ENCODE measurements around the gene CCNQ.
"Not testable (repeated sequence)": the region's sequence is repeated elsewhere in the genome, so short reads cannot be mapped to it uniquely, and the experiment has no call there.

The CCNQ gene

DNA sequence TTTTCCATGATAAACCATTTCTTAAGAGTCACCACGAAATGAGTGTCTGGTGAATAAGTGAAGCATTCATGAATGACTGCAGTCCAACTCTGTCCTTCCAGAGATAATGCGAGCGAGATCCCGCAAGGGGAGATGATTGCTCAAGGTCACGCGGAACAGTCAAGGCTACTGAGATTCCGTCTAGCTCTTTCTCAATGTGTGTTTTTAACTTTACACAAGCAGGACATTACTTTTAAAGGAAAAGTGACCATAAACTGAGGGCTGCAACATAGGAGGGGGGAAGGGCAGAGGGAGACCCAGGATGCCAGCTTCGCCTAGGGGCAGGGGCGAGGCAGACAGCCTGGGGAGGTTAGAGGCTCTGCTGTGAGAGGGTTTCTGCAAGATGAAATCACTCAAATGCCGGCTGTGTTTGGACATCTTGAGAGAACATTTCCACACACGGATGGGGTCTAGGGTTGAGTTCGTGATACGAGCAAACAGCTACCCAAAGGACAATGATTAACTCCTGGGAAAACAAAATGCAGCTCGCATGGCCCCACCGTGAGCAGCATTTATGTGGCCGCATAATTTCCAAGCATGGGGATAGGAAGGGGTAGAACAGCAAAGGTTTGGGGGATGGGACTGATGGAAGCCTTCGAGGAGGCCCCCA is 23.8 kb upstream of the CCNQ start:
- no peak for DNase-seq

GRCh38 chrX:153621949-153622598 is 23.1 kb upstream of the CCNQ start:
- DNase-seq: no peak

GRCh38 chrX:153620576-153620975 is 21.6 kb upstream of the CCNQ start:
- DNase-seq: no peak

- DNase-seq: peak in 1 of 2 donors; percentile 5
Observed at GRCh38 chrX:153614818-153615217, 15.9 kb upstream of the CCNQ start.

DNA sequence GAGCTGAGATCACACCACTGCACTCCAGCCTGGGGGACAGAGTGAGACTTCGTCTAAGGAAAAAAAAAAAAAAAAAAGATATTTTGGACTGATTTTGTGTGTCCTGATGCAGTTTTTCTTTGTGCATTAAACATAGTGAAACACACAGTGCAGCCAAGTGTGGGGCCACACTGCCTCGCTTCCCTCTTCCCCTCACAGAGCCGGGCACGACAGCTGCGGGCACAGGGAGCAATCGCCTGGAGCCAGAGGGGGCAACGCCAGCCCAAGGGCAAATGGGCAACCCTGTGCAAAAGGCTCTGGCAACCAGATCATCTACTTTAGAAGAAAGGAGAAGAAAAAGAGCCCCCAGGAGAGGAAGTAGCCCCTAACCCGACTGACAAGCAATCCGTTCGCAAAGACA is 13.5 kb upstream of the CCNQ start:
- DNase-seq: no peak

- no peak for DNase-seq
Observed at GRCh38 chrX:153611298-153612095, 12.6 kb upstream of the CCNQ start.

DNA sequence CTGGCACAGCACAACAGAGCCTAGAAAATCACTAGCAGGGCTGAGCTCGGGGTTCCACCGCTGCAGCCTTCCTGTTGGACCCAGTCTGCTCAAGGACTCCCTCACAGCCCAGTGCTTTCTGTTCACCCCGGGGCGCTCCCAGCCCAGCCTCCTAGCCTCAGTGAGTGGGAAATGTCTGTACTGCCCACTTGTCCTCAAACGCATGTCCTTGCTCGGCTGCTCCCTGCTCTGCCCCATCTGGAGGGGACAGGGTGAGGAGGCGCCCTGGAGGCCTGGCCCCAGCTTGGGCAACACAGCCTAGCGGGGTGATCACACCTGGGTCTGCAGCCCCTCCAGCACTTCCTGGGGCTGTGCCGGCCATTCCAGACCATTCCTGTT is 11.9 kb upstream of the CCNQ start:
- no peak for DNase-seq

GRCh38 chrX:153609917-153610835 is 11.2 kb upstream of the CCNQ start:
- peak; percentile 75 to 79 for DNase-seq

GRCh38 chrX:153608806-153609205 is 9.9 kb upstream of the CCNQ start:
- DNase-seq: no peak

DNA sequence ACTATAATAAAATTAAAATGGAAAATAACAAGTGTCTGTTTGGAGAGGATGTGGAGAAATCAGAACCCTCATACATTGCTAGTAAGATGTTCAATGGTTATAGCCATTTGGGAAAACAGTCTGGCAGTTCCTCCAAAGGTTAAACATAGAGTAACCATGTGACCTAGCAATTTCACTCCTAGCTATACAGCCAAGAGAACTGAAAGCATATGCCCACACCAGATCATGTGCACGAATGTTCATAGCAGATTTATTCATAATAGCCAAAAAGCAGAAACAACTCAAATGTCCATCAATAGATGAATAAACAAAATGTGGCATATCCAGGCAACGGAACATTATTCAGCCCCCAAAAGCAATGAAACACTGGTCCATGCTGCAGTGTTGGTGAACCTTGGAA is 9.4 kb upstream of the CCNQ start:
- DNase-seq: no peak

GRCh38 chrX:153606503-153606902 is 7.6 kb upstream of the CCNQ start:
- DNase-seq: no peak

- not testable (repeated sequence) for DNase-seq
Observed at GRCh38 chrX:153604666-153605380, 5.9 kb upstream of the CCNQ start.

DNA sequence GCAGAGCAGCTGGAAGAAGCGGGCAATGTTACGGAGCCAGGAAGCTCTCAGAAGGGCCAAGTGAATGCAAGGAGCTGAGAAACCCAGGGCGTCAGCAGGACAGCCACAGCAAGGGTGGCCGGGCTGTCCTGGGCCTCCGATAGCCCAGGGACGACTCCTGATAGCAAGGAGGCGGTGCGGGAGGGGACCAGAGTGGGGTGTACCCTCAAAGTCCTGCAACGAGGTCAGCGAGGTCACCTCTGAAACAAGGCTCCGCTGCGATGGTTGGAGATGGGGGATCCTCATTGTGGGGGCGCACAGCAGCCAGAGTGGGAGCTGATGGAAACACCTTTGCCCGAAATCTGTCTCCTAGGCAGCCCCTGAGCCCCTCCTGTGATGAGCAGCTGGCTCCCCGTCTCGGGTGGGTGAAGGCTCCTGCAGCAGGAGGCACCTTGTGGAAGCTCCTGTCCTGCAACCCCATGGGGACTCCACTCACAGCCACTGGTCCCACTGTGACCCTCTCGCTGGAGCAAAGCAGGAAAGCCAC is 4.3 kb upstream of the CCNQ start:
- DNase-seq: no peak

DNA sequence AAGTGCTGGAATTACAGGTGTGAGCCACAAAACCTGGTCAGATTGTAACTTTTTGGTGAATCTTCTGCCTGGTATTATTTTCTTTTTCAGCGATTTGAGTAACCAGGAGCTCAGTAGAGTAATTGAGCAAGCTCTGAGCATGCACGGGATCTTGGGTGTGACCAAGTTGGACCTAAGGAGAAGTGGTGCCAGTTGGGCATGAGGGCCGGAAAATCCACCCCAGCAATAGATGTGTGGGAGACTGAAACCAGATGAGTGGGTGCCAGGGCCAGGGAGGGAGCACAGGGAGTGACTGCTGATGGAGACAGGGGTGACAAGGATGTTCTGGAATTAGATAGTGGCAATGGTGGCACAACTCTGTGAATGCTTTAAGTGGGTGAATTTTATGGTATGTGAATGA is 3.7 kb upstream of the CCNQ start:
- DNase-seq: no peak

DNA sequence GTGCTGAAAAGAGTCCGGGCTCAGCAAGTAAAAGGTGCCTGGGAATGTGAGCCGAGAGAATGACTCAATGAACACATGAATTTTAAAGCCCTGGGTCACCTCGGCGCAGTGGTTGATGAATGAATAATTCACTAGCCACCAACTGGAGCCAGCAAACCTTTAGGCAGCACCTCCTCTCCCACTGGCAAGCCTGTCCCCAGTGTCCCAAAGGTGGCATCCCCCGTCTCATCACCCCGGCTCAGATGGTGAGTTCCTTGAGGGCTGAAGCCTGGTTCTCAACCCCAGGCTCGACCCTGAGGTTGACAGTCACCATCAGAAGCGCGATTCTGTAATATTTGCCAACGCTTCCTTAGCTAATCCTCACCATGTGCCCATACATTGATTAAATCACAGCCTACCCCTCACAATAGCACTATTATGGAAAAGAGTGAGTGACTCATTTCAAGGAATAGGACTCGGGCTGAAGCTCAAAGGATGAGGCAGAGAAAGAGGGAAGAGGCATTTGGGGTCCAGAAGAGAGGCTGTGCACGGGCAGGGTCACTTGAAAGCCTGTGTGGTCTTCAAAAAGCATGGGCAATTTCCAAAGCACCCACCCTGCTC is 2.7 kb upstream of the CCNQ start:
- DNase-seq: no peak

GRCh38 chrX:153600921-153601320 is 2.0 kb upstream of the CCNQ start:
- DNase-seq: no peak

DNA sequence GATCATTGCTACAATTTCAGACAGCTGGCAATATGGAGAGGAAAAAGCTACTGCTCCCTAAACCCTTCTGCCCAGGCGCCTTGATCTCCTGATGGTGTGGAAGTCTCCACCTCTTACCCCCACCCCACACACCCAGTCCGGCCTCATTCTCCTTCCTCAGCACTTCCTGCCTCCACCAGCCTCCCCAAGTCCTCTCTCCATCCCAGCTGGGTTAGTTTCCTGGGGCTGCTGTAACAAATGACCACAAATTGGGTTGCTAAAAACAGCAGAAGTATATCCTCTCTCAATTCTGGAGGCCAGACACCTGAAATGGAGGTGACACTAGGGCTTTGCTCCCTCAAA is 1.1 kb upstream of the CCNQ start:
- DNase-seq: peak in 1 of 2 donors; percentile 4

DNA sequence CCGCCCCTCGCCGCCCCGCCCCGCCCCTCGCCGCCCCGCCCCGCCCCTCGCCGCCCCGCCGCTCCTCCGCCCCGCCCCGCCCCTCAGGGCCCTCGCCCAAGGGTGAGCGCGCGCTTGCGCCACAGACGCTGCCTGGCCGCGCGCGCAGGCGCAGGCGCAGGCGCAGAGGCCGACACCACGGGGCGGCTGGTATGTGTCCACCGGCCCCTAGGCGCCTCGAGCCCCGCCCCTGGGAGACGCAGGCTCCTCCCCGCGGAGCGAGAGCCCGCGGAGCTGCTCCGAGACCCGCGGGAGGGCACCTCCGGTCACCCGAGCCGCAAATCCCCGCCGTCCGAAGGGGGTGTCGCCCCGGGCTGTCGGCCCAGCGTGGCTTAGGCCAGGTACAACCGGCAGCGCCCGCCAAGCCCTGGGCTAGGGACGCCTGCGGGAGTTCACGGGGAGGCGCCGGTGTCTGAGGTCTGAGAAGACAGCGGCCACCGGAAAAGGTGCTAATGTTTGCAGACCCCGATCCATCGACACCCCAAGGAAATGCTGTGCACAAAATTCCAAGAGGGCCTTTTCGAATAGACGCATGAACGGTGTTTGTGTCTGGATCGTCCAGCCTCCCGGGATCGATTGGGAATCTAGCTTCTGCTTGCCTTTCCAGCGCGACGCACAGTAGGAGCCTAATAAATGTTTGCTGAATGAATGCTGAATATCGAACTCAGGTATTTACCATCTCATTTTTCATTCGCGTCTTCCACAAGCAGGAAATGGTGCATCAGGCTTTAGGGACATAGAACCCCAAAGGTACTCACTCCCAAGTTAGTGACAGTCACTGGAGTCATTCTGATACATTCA is 473 bp upstream of the CCNQ start:
- peak; percentile 91 to 92 for DNase-seq

GRCh38 chrX:153596981-153597750 is 1.8 kb downstream of the CCNQ start:
- DNase-seq: no peak
